ENCODE measurements around the gene VWA2.

Gene VWA2

DNA sequence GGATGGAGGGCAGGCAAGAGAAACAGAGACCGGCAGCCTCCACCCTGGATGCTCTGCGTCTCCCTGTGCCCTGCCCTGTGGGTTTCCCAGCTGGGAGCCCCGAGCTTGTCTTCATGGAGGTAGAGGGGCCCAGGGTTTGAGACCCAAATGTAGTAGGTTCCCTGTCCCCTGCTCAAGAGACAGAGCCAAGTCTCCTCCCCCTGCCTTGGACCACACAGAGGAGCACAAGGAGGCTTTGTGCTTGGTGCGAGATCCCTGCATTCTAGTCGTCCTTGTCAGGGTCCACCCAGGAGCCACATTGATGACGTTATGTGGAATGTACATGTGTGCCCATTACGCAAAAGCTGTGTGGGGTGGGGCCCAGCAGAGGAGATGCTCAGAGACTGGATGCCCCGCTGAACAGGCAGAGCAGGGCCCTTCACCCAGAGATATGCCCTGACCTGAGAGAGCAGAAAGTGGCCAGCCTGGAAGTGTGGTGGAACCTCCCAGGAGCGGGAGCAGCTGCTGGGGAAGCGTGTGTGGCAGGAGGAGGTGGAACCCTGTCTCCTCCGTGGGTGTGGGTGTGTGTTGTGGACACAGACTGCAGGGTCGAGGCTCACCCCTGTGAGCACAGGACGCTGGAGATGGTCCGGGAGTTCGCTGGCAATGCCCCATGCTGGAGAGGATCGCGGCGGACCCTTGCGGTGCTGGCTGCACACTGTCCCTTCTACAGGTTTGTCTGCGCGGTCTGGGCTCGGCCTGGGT lies 39.3 kb downstream of the VWA2 start:
- no peak for DNase-seq

DNA sequence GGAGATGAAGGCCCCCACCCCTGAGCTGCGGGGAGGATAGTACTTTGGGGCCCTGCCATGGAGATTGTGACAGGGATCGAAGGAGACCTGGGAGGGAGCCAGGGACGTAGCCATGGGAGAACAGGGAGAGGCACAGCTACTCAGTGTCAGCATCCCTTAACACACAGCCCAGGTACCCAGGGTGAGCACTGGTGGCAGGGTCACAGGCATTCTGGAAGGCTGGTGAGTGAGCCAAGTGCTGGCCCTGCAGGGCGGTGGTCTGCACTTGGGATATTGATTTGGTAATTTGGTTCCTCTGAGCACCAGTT lies 39.8 kb downstream of the VWA2 start:
- DNase-seq: no peak

DNA sequence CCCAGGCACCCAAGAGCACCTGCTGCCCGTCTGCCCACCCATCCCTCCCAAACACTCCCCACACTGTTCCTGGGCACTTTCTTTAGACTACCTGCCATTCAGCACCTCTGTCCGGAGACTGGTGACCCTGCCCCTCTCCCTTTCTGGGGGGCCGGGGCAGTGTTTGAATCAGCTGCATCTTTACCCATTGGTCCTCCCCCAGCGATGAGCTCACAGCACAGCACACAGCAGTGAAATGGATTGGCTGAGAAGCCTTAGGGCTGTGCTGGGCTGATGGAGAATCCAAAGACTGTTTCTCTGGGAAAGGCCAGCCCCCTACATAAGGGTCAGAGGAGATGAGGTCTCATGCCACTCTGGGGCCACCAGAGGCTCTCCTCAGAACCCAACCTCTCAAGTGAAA lies 40.2 kb downstream of the VWA2 start:
- DNase-seq: no peak

DNA sequence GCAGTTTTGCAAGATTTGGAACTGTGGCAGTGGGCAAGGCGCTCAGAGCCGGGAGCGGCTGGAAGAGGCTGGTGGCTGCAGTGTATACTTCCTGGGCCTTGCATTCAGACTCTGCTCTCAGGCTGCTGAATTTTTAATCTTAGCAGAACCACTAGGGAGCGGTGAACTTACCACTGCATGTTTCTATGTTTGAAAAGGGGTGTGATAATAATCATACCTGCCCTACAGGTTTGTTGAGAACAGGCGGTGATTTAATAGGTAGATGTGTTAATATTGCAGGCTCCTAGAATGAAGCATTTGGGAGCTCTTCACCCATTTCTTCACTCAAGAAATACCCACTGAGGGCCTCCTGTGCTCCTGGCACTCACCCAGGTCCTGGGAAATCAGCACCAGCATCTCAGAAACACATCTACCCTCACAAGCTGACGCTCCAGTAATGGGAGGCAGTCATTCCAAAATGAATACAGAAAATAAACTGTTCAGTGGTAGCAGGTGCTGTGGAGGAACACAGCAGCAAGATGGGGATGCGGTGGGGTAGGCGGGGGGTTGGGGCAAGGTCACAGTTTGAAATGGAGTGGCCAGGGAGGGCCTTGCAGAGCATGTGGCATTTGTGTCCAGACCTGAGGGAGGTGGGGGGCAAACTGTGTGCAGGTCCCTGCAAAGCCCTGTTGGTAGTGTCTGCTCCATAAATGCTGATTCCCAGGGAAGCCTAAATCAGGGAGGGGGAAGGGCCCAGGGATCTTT lies 41.0 kb downstream of the VWA2 start:
- DNase-seq: no peak

DNA sequence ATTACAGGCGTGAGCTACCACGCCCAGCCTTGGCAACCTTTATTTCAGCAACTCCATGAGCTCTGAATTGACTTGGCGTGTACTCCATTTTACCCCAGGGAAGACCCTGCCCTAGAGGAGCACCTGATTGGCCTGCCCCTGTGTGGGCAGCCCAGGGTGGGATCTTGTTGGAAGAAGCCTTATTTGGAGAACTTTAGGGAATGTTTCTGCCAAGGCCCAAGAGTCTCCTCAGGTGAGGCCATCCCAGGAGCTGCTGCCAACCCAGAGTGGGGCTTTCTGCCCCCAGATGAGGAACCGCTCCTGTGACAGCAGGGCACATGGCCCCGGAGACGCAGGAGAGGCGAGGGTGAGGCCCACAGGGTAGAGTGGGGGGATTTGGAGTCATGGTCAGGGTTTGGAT lies 42.0 kb downstream of the VWA2 start:
- DNase-seq: no peak

DNA sequence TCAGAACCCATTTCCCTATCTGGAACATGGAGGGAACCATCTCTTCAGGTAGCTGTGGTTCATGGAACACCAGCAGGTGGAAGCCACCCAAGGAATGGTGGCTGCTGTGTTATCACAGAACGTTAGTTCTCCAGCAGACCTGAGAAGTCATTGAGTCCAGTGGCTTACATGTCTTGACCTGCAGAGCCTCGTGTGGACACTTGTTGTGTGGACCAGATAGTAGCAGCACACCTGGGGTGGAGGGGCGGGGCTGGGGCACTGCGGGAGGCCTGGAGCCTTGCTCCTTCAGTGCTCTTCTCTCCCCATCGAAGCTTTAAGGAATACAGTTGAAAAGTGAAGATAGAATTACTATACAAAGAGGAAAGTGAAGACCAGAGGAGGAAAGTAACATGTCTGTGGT lies 42.4 kb downstream of the VWA2 start:
- DNase-seq: no peak

DNA sequence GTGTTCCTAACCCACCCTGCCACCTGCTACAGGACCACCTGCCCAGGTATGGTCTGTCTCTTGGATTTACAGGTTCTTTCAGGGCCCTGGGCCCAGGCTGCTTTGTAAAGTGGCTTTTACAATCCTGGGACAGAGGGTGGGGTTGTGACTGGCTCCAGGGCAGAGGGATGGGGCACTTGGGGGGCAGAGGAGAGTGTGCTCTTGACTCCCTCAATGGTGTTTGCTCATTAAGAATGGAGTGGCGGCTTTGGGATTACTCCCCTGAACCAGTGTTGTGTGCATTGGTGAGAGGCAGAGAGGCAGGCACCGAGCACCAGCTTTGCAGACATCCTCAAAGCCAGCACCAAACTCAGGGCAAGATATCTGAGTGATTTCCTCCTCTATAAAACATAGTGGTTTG lies 43.5 kb downstream of the VWA2 start:
- DNase-seq: no peak

DNA sequence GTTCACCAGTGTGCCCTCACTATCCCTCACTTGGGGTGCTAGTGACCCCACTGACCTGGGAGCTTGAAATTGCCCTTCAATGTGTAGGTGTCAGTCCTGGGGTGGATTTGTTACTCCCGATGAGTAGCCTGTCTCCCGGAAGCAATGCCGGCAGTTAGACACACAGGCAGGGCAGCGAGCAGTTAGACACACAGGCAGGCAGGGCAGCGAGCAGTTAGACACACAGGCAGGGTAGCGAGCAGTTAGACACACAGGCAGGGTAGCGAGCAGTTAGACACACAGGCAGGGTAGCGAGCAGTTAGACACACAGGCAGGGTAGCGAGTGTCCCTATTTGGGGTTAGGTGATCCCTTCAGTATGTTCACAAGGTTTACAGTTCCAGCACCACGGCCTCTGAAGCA lies 44.0 kb downstream of the VWA2 start:
- DNase-seq: no peak

DNA sequence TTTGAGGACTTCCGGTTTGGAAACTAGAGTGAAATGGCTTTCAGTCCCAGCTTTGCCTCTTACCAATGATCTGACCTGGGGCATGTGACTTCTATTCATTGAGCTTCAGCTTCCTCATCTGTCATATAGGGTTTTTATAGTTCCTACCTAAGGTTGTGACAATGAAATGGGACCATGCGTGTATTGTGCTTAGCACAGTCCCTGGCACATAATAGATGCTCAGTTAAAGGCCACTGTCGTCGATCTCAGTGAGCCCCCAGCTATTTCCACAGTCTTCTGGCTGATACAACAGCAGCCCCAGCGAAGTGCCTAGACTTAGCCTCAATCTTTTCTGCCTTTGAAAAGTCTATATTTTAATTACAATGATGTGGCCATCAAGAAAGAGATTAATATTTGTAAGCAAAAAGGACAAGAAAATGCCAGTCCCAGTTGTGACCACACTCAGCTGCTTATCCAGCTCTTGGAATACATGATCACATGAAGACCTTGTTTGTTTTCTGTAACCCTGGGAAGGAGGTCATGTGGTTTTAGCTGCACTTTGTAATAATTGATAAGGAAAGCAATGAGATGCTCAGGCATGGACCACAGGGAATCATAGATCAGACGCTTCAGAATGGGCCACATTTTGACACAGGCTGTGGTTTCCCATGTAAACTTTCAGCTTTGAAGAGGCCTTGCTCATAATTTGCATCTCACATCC lies 44.6 kb downstream of the VWA2 start:
- no peak for DNase-seq

DNA sequence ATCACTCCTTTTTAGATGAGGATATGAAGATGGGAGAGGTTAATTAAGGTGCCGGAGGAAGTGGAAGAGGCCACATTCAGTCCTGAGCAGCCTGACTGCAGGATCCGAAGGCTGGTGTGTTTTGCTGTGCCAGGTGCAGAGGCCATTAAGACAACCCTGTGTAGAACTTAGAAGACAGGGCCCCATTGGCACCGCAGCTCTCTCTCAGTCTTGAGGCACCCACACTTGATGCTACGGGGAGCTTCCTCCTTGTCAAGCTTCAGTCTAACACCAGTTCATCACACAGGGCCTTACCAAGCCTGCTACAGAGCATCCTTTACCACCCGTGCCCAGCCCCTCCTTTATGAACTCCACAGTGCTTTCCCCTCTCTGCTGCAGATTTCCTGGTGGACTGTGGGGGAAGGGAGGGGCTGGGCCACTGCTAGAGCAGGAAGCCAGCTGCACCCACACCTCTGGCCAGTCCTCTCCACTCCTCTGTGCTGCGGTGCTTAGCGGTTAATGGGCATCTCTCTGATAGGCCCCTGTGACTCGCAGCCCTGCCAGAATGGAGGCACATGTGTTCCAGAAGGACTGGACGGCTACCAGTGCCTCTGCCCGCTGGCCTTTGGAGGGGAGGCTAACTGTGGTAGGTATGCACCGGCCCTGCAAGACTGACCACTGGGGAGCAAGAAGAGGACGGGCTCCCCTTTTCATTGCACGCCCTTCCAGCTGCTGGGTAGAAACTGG lies 45.5 kb downstream of the VWA2 start:
- DNase-seq: no peak

DNA sequence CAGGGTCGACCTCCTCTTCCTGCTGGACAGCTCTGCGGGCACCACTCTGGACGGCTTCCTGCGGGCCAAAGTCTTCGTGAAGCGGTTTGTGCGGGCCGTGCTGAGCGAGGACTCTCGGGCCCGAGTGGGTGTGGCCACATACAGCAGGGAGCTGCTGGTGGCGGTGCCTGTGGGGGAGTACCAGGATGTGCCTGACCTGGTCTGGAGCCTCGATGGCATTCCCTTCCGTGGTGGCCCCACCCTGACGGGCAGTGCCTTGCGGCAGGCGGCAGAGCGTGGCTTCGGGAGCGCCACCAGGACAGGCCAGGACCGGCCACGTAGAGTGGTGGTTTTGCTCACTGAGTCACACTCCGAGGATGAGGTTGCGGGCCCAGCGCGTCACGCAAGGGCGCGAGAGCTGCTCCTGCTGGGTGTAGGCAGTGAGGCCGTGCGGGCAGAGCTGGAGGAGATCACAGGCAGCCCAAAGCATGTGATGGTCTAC lies 46.9 kb downstream of the VWA2 start:
- no peak for DNase-seq

DNA sequence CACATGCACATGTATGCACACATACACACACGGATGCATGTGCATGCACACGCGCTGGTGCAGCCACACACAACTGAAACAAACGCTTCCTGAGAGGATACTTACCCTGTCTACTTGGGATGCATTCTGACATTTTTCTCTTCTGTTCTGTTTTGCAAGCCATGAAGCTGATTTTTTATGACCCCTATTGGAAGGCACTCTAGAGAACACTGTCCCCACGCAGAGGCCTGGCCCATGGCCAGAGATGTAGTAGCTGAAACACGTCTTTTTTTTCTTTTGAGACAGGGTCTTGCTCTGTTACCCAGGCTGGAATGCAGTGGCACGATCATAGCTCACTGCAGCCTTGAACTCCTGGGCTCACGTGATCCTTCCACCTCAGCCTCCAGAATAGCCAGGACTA lies 47.9 kb downstream of the VWA2 start:
- DNase-seq: no peak

DNA sequence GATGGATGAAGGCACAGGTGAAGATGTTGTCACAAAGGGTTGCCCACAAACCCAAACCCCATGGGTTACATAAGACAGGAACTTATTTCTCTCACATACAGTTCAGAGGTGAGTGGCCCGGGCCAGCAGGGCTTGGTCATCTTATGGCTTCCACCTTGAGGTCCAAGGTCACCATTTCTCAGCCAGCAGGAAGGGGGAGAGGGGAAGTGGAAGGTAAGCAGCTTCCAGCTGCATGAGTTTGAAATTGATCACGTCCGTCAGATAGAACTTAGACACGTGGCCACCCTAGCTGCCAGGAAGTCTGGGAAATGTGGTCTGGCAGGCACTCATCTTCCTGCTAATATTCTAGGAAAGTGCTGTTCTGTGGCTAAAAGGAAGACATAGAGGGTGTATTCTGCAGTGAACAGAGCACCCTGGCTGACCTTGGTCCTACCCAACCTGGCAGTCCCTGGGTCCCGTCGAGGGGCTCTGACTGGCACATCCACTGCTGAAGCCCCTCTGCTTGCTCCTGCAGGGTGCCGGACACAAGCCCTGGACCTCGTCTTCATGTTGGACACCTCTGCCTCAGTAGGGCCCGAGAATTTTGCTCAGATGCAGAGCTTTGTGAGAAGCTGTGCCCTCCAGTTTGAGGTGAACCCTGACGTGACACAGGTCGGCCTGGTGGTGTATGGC lies 49.5 kb downstream of the VWA2 start:
- DNase-seq: no peak

DNA sequence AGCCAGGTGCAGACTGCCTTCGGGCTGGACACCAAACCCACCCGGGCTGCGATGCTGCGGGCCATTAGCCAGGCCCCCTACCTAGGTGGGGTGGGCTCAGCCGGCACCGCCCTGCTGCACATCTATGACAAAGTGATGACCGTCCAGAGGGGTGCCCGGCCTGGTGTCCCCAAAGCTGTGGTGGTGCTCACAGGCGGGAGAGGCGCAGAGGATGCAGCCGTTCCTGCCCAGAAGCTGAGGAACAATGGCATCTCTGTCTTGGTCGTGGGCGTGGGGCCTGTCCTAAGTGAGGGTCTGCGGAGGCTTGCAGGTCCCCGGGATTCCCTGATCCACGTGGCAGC lies 50.0 kb downstream of the VWA2 start:
- no peak for DNase-seq

DNA sequence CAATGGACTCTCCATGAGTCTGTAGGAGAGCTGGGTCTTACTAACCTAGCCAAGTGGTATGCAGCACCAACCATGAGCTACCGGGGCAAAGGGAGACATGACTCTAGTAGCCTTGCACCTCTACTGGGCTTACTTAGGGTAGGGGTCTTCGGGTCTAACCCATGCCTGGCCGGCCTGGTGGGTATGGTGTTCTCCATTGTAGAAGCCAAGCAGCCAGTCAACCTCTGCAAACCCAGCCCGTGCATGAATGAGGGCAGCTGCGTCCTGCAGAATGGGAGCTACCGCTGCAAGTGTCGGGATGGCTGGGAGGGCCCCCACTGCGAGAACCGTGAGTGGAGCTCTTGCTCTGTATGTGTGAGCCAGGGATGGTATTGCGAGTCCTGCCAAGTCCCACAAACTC lies 51.0 kb downstream of the VWA2 start:
- no peak for DNase-seq

DNA sequence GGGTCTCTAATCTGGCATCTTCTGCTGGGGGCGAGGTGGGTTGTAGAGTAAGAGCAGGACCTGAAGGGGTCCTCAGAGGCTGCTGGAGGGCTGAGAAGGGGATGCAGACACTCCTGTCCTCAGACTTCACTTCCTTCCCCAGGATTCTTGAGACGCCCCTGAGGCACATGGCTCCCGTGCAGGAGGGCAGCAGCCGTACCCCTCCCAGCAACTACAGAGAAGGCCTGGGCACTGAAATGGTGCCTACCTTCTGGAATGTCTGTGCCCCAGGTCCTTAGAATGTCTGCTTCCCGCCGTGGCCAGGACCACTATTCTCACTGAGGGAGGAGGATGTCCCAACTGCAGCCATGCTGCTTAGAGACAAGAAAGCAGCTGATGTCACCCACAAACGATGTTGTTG lies 52.0 kb downstream of the VWA2 start:
- DNase-seq: no peak

DNA sequence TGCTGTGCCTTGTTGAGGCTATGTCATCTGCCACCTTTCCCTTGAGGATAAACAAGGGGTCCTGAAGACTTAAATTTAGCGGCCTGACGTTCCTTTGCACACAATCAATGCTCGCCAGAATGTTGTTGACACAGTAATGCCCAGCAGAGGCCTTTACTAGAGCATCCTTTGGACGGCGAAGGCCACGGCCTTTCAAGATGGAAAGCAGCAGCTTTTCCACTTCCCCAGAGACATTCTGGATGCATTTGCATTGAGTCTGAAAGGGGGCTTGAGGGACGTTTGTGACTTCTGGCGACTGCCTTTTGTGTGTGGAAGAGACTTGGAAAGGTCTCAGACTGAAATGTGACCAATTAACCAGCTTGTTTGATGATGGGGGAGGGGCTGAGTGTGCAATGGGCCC lies 52.5 kb downstream of the VWA2 start:
- no peak for DNase-seq

DNA sequence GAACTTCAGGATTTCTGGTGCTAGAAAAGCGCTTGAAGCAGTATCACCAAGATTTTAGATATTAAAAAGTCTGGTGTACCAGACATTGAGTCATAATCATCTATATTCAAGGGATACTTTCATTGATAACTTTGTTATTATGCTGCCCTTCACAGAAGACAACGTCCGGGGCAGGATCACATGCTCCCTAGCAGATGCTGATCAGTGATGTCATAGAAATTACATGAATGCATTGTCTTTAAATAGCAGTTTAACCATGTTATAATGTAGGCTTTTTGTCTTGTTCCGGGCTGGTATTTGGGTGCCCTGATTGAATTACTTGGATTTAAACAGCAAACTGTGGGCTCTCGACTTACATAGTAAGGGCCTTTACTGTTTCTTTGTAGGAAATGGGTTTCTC lies 54.0 kb downstream of the VWA2 start:
- no peak for DNase-seq

DNA sequence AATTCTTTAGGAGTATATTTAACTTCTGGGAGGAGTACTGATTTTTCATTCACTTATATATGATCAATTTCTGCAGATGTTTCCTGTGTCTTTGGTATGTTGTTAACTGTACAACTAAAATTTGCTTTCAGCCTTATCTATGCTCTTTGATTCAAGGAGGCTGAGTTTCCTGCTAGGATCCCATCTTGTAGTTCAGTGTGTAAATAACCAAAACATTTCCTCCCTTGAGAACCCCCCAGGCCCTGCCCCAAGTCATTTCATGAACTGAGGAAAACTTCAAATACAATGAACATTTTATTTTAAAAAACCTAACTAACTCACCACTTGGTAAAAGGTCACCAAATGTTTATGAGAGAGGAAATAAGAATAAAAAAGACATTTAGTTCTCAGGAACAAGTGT lies 55.5 kb downstream of the VWA2 start:
- no peak for DNase-seq

DNA sequence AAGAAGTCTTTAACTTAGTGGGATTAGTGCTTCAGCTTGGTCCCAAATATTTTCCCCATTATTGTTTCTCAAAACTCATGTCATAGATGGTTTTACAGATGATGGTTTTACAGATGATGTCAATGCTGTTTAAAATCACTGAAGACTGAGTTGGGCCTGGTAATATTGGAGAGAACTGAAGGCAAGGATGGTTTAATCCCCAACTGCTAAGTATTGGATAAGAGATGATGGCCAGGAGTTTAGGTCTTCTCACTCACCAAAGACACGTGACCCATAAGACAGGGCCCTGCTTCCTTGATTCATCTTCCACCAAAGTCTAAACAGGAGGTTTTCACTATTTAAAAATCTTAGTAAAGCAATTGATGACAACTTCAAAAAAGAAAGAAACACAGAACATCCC lies 56.3 kb downstream of the VWA2 start:
- no peak for DNase-seq

DNA sequence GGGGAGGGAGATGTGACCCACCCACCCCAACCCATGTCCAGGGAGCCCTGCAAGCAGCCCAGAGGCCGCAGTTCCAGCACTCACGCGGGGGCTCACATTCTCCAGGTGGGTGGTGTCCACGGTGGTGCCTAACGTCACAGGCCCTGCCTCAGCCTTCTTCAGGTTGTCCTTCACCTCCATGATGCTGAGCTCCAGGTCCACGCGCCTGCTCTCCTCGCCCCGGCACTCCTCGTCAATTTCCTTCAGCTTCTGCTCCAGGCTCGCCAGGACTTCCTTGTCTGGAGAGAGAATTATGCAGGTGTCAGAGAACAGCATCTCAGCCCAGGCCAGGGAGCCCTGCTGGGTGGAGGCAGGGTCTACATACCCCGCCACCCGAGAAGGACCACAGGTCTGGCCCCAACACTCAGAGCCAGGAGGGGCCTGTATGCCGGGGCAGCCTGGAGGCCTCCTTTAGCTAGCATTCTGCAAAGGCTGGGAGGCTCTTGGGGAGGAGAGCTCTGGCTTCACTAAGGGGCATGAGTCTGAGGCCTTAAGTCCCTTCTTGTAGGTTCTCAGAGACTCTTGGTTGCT lies 58.2 kb downstream of the VWA2 start:
- DNase-seq: no peak

DNA sequence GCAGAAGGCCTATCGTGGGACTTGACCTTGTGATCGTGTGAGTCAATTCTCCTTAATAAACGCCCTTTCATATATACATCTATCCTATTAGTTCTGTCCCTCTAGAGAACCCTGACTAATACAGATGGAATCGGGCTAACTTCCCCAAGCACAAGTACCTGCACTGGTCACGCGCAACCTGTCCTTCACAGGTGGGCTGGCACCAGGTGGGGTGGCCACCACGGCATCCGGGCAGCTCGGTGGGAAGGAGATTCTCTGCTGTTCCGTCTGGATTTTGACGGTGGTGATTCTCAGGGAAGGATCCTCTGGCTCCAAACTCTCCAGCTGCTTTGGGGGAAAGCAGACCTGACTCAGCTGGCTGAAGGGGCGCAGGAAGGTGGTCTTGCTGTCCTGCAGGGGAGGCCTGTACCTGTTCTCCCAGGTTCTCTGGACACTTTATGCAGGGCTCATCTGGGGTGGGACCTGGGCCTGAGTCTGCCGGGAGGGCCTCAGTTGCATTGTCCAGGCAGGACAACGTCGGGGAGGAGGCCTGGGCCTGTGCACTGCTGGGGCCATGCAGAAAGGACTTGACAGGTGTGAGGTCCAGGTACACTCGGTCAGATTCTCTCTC lies 61.1 kb downstream of the VWA2 start:
- DNase-seq: no peak

Data from DMS79 treated with DMSO at 0.1 percent for 48 hours (cell line).